TTC549 (cell line): ENCODE results near the gene NEK7.
"Not testable (repeated sequence)": the region's sequence is repeated elsewhere in the genome, so short reads cannot be mapped to it uniquely, and the experiment has no call there.

Experiments
- FAIRE-seq: peaks from 2 replicates; lab custom pipeline; 2012; peaks lifted over from hg19 to GRCh38; lab: Jason Lieb, UNC

NEK7 gene

DNA sequence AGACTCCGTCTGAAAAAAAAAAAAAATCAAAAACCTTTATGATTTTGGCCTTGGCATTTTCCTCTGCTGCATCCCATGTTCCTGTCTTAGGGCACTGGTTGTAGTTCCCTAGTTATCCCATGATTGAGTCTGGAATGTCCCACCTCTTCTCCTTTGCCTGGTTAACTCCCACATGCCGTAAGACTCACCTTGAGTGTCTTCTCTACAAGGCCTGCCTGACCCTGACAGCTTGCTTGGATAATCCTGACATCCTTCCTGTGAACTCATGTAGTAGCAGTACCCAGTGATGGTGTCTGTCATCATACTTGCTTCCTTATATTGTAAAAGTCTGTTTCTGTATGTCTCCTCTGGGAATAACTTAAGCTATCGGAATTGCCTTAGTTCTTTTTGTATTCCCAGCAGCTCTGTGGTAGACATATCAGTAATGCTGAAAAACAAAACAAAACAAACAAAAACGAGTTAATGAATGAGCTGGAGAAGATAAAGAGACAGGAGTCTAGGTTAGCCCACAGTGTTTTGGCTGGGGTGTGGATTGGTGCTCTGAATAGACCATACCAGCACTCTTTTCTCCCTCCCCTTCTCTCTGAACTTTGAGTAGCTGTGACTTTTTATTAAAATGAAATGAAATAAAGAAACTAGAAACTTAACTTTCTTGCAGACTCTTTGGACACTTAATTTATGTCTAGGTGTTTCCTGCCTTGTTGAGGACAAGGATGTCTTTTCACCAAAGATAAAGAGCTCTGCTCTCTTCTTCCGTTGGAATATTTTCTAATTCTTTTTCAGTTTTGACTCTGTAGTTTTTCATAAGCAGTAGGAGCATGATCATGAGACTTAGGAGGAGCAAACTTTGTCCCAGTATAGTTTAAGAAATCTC, 15.1 kb downstream of the NEK7 start:
- FAIRE-seq = no peak

DNA sequence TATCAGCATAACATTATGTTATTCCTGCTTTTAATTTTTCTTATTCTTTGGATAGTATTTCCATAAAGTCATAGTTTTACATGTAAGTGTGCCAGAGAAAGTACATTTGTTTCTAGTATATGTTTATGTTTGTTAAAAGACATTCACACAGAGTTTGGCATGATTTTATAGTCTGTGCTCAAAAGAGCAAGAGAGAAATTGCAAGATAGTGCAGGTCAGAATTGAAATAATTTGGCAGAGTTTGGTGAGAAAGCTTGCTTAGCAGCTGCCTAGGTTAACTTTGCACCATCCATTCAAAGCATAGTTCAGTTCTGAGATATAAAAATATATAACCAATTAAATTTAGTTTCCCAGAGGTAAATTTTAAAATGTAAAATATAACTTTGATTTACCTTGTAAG, 17.0 kb downstream of the NEK7 start:
- no peak for FAIRE-seq

- no peak for FAIRE-seq
Measured at GRCh38 chr1:198174297-198174696, 17.5 kb downstream of the NEK7 start.

- FAIRE-seq = no peak
Measured at GRCh38 chr1:198175423-198176170, 18.8 kb downstream of the NEK7 start.

GRCh38 chr1:198176179-198176578, 19.4 kb downstream of the NEK7 start:
- no peak for FAIRE-seq

- peak; percentile 40 for FAIRE-seq
Measured at GRCh38 chr1:198177546-198177945, 20.7 kb downstream of the NEK7 start.

- FAIRE-seq = no peak
Measured at GRCh38 chr1:198178615-198179014, 21.8 kb downstream of the NEK7 start.

- FAIRE-seq = no peak
Measured at GRCh38 chr1:198179556-198179981, 22.8 kb downstream of the NEK7 start.

DNA sequence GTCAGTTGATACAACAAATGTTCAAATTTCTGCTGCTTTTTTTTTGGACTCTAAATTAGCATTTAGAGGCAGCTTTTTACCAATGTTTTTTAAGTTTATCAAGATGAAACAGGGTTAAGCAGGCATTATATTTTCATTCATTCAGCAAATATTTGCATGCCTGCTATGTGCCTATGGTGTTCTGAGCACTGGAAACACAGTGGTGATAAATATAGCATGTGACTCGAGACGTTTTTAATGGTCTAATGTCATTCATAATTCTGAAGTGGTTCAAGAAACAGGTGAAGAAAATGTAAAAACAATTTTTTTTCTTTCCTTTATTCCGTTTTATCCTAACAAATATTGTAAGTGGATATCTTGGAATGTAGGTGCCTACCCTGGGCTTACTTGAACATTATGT, 26.8 kb downstream of the NEK7 start:
- no peak for FAIRE-seq

- FAIRE-seq = no peak
Measured at GRCh38 chr1:198184516-198184915, 27.7 kb downstream of the NEK7 start.

DNA sequence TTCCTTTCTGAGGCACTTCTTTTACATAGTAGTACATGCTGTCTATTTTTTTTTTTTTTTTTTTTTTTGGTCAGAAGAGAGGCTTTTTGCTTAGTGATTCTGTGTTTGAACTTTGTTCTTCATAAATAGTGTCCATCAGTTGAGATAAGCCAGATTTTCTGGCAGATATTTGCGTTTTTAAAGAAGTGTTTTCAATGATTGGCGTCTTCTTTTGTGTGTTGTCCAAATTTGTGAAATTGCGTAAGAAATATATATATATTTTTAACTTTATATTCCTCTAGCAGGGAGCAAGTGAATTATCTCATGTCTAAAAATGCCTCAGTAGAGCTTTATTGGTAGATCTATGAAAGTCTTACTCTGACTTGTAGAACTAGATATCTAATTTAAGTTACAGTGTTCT, 28.3 kb downstream of the NEK7 start:
- FAIRE-seq = no peak

DNA sequence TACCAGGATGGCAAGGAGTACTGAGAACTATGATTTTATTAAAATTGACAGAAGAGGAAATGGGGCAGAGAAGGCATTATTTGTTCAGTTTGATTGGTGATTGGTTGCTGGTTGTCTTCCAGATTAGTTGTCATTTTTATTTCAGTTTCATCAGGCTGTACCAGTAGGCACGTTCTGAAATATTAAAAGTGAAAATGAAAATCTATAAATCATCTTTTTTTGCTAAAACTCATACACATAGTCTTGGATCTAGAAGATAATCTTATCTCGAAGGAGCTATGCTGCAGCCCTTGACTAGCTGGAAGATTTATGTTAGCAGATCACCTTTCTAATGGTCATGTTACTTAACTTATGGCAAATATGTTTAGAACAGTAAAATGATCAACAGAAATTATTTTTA, 29.0 kb downstream of the NEK7 start:
- FAIRE-seq = no peak

DNA sequence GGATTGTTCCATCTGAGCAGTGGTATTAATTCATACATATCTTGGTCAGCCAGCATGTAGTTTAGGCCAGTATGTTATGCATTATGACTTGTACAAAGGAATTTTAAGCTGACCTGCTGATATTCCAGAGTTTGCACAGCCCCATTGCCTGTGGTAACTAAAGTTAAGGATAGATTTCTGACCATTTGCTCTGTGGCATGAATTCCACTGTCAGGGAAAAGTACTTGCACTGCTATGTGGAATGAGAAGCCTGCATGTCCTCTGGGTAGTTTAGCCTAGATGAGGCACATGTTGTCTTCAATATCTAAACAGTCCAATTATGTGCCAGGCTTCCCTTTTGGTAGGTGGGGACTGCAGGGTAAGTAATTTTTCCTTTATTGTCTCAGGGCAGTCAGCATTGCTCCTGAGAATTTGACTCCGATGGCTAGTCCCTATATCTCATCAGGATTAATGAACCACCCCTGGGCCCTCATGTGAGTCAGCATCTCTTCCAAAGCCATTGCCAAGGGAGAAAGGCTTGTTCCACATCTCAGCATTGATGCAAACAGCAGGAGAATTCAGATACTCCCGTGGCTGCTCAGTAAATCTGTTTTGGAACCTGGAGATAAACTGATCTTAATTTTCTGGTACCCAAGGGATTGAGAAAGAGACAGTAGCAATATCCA, 30.2 kb downstream of the NEK7 start:
- no peak for FAIRE-seq

DNA sequence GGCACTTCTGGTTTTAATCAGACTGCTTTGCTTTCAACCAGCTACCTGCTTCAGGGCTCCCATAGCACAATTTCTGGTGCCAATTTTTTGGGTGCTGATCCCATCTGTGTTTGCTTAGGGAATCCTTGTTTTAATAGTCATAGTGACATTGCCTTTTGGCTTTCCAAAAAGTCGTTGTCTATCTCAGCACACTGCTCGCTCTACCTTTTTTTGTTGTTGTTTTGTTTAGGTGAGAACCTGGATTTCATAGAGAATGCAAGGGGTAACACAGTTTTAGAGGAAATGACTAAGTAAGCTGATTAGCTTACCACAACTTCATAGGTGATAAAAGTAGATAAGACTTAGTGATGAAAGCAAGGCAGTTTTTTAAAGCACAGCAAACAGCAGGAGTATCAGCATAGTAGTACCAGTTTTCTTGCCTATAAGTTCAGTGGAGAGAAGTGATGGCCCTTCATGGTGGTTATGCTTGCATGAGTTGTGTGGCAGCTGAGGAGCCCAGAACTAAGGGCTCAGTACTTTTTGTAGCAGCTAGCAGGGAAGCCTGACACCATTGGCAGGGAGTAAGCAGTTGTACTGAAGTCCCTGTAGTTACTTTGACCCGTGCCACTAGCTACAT, 31.3 kb downstream of the NEK7 start:
- no peak for FAIRE-seq

- FAIRE-seq = no peak
Measured at GRCh38 chr1:198191117-198191516, 34.3 kb downstream of the NEK7 start.

- not testable (repeated sequence) for FAIRE-seq
Measured at GRCh38 chr1:198193871-198194270, 37.1 kb downstream of the NEK7 start.

GRCh38 chr1:198196630-198197029, 39.8 kb downstream of the NEK7 start:
- no peak for FAIRE-seq

GRCh38 chr1:198197285-198197684, 40.5 kb downstream of the NEK7 start:
- FAIRE-seq = peak; percentile 69

DNA sequence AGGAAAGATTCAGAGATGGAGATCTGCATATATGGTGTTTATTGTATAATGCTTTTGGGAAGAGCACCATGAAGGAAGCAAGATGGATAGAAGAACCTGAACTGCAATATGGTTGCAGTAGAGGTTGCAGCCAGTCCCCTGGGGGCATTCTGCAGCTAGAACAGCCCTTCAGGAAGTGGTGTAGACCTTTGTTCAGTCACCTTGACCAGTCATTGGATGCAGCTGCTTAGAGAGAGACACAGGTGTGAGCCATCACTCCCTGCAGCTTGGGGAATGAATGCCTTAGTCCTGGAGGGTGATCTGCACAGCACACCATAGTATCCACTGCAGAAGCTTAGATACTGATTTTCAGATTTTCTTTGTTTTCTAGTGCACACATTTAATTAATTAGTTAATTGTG, 42.3 kb downstream of the NEK7 start:
- no peak for FAIRE-seq

DNA sequence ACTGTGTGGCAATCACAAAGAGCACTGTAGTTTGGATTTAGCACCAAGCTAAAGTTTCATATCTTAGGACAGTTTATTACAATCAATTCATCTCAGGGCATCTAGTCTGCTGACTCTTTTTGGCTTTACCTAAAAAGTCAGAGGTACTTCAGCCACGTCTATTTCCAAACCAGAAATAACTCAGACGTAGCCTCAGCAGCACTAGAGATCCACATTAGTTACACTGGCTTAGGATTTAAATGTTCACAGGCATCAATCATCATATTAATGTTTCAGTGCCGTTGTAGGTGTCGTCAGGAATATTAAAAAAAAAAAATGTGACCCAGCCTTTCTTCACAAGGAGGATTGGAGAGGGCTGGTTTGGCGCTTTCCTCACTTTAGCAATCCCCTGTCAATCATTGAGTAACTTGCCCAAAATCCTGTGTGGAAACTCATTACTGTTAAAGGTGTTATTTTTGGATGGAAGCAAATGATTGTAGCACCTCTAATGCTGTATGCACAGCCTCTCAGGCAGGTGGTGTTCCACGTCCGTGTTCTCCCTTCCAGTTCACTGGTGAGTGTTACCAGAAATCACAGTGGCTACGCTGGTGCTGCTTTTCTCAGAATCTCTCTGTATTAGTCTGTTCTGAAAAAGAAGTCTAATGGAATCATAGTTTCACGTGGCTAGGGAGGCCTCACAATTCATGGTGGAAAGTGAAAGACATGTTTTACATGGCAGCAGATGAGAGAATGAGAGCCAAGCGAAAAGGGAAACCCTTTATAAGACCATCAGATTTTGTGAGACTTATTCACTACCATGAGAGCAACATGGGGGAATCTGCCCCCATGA, 45.4 kb downstream of the NEK7 start:
- no peak for FAIRE-seq

DNA sequence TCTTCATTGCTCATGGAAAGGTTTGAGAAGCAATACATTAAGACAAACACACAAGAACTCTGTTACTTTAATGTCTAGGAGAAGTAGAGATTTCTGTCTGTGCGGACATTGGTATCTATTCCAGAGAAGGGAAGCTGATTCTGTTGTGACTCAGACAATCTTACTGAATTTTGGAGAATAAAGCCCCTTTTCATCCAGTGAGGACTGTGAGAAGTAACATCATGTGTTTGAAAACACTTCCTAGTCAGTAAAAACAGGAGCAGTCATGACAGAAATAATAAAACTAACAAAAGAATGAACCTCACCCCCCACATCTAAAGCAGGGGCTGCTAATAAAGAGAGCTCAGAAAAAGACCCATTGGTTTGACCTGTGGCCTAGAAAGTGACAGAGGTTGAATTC, 46.6 kb downstream of the NEK7 start:
- no peak for FAIRE-seq
